Muscle layer of duodenum (tissue), 2 donors: ENCODE data around the gene MRPS10.

Experiments
- H3K27ac ChIP-seq: one replicate; pipeline ENCODE4 v1.7.0; 2013; ENCODE audit warnings: mild to moderate bottlenecking, low read length
- H3K27me3 ChIP-seq: one replicate; pipeline ENCODE4 v1.7.0; 2013; ENCODE audit warnings: low read depth, mild to moderate bottlenecking, control low read depth, low read length
- H3K36me3 ChIP-seq, 2 donors: one replicate each; pipeline ENCODE4 v1.7.0; 2013; ENCODE audit warnings: low read length in 2 of 2, control low read depth in 1 of 2, mild to moderate bottlenecking in 1 of 2; ENCODE audit not compliant: insufficient read depth in 2 of 2, control insufficient read depth in 1 of 2
- H3K4me1 ChIP-seq, 2 donors: one replicate each; pipeline ENCODE4 v1.7.0; 2013; ENCODE audit warnings: low read length in 2 of 2, mild to moderate bottlenecking in 2 of 2, control low read depth in 1 of 2, moderate library complexity in 1 of 2; ENCODE audit not compliant: insufficient read depth in 2 of 2, control insufficient read depth in 1 of 2
- H3K4me3 ChIP-seq, 2 donors: one replicate each; pipeline ENCODE4 v1.7.0; 2013; ENCODE audit warnings: low read length in 2 of 2, low read depth in 1 of 2, mild to moderate bottlenecking in 1 of 2
- H3K9me3 ChIP-seq, 2 donors: one replicate each; pipeline ENCODE4 v1.7.0; 2013; ENCODE audit warnings: low read length in 2 of 2, control low read depth in 1 of 2, mild to moderate bottlenecking in 1 of 2; ENCODE audit not compliant: control insufficient read depth in 1 of 2
- donor health status: healthy.

MRPS10 gene

GRCh38 chr6:42217519-42218367, at the start of gene MRPS10:
Gene MRPS10, minus strand, starts transcription at chr6:42217861. Its CDS starts 12 bp downstream, at chr6:42217849.
- H3K27ac ChIP-seq, result peak within 1 kb of the TSS; percentile 92
- no peaks in the 10 kb centered on the region for H3K9me3 ChIP-seq
- H3K4me1 ChIP-seq, result peaks cover 4 to 28% of the 10 kb centered on the region in 2 donors
- H3K4me3 ChIP-seq, result peak within 1 kb of the TSS; percentile 94 to 96
- peaks cover 7 to 8% of the 10 kb centered on the region in 2 donors for H3K36me3 ChIP-seq
- H3K27me3 ChIP-seq, result no peaks in the 10 kb centered on the region

DNA sequence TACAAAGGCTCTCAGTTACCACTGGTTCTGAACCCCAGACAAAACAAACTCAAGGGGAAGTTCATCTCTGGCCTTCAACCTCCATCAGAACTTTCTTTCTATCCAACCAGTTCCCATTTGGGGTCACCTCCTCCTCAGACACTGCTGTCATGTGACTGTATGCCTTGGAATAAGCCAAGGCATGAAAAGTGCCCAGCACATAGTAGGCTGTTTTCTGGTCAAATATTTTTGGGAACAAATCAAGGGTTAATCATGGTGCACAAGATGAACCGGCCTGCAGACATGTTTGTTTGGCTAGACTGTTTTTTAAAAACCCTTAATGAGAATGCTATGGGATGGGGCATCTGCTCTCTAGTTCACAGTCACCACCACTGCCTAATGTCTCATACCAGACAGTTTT, 48.9 kb upstream of the MRPS10 start:
- no peaks in the 10 kb centered on the region for H3K9me3 ChIP-seq
- H3K4me3 ChIP-seq, result no peak overlapping the region
- no peak overlapping the region for H3K27ac ChIP-seq
- peaks cover 8 to 25% of the 10 kb centered on the region in 2 donors for H3K36me3 ChIP-seq
- H3K4me1 ChIP-seq, result peaks cover 2 to 9% of the 10 kb centered on the region in 2 donors
- no peaks in the 10 kb centered on the region for H3K27me3 ChIP-seq

- Histone ChIP-seq H3K27me3 (no peaks in the 10 kb centered on the region), H3K9me3 (no peaks in the 10 kb centered on the region), H3K4me1 (peaks cover 7 to 9% of the 10 kb centered on the region in 2 donors)
These were observed 47.3 kb upstream of the MRPS10 start for GRCh38 chr6:42264852-42265390.

DNA sequence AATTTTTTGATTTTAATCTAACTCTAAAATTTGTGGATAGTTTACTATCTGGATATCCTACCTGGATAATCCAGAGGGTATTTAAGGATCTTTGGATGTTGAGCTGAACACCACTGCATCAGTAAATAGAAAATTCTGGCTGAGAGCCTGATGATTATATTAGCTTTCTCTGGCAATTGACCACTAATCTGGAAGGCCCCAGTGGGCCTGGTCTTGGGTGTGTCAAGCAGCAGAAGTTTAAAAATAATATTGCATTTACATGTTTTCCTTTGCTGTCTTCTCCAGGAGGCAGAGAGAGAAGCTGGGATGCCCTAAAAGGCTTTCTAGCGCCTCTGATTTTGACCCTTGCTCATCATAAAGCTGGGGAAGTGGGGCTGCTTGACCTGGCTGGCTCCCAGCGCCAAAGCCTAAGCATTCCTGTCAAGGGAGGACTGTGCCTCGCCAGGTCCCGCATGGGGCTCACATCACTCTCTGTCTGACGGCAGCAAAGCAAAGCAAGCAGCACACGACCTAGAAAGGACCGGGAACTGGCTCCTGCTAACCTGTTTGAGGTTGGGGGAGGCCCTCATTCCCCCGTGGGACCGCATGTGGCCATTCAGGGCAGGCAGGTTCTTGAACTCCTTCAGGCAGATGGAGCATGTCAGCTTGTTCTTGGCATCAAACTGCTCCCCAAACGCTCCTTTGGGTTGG, 46.6 kb upstream of the MRPS10 start:
- H3K36me3 ChIP-seq, result peaks cover 7 to 25% of the 10 kb centered on the region in 2 donors
- H3K27ac ChIP-seq, result no peak overlapping the region
- no peaks in the 10 kb centered on the region for H3K27me3 ChIP-seq
- no peak overlapping the region for H3K4me3 ChIP-seq
- H3K4me1 ChIP-seq, result peaks cover 7 to 9% of the 10 kb centered on the region in 2 donors
- no peaks in the 10 kb centered on the region for H3K9me3 ChIP-seq

More at GRCh38 chr6:42264852-42265390, 47.3 kb upstream of the MRPS10 start:
- peaks cover 8 to 25% of the 10 kb centered on the region in 2 donors for H3K36me3 ChIP-seq
- no peak overlapping the region for H3K27ac ChIP-seq
- H3K4me3 ChIP-seq, result no peak overlapping the region

DNA sequence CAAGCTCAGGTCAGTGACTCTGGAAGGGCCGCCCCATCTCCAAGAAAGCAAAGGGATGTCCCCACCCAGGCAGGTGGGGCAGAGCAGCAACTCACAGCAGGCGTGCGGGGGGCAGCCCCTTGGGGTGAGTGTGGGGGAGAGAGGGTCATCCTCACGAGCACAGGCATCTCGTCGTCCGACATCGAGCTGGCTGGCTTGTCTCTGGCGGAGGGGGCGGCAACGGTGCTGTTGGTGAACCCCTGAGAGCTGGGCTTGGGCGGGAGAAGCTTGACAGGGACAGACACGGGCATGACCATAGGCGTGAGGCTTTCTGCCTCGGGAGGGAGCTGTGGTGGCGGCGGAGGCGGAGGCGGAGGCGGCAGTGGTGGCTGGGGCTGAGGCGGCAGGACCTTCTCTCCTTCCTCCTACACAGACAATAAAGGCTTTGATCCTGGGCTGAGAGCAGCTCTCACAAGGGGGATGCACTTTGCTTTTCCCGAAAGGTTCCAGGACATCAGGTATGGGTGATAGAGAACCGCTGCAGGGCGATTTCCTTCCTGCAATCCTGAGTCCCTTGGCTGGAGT, 45.6 kb upstream of the MRPS10 start:
- Histone ChIP-seq H3K4me3 (no peak overlapping the region), H3K27ac (no peak overlapping the region), H3K4me1 (peaks cover 7 to 9% of the 10 kb centered on the region in 2 donors), H3K27me3 (no peaks in the 10 kb centered on the region), H3K36me3 (peaks cover under 1 to 21% of the 10 kb centered on the region in 2 donors), H3K9me3 (no peaks in the 10 kb centered on the region)

GRCh38 chr6:42260972-42261371, 43.3 kb upstream of the MRPS10 start:
- H3K4me1 ChIP-seq, result peaks cover 7 to 9% of the 10 kb centered on the region in 2 donors
- peaks cover 0 to 32% of the 10 kb centered on the region in 2 donors for H3K36me3 ChIP-seq
- H3K9me3 ChIP-seq, result no peaks in the 10 kb centered on the region
- no peak overlapping the region for H3K4me3 ChIP-seq
- H3K27ac ChIP-seq, result no peak overlapping the region
- H3K27me3 ChIP-seq, result no peaks in the 10 kb centered on the region

DNA sequence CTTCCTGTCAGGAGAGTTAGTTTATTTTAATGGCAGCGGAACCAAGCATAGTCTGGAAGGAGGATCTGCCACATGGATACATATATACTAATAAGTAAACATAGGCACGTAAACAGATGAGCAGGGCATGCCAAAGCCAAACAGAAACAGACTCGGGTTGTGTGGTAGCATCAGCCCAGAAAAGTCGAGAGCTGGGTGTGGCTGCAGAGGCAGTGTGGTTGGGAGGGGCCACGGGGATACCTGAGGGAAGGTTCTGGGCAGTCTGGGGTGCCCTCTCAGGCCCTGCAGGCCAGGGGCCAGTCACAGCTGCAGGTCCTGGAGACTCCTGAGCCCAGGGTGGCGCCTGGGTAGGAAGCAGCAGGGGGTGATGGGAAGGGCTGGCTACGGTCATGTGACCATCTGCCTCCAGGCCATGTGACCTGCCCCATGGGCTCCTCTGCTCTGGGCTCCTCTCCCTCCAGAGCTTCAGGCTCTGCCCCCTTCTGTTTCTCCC, 42.8 kb upstream of the MRPS10 start:
- H3K27me3 ChIP-seq, result no peaks in the 10 kb centered on the region
- H3K4me3 ChIP-seq, result no peak overlapping the region
- no peak overlapping the region for H3K27ac ChIP-seq

DNA sequence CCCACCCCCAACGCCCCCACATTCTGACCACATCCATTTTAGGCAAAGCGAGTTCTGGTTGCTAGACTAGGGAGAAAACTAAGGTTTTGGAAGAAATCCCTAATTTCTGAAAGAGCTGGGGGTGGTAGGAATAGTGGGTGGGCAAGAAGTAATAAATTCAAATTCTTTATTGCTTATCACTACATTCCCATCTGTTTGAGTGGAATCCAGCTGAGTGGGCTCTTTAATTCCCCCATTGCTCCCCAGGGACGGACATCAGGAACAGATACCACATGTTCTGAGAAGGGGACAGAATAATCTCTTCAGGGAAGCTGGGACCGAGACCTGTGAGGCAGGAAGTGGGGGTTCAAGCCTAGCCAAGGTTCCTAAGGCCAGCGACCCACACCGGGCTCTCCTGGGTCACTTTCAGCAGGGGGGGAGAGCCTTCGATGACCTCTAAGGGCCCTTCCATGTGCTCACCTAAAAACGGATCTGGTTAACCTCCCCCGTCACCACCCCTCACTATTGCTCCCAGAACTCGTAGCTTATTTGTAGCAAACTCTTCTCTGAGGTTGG, 42.3 kb upstream of the MRPS10 start:
- H3K36me3 ChIP-seq, result peaks cover 3 to 39% of the 10 kb centered on the region in 2 donors
- H3K27me3 ChIP-seq, result no peaks in the 10 kb centered on the region
- no peaks in the 10 kb centered on the region for H3K9me3 ChIP-seq

More for the DNA sequence above, 42.8 kb upstream of the MRPS10 start:
- H3K4me1 ChIP-seq, result peaks cover 7 to 9% of the 10 kb centered on the region in 2 donors
- H3K36me3 ChIP-seq, result peaks cover 0 to 34% of the 10 kb centered on the region in 2 donors
- no peaks in the 10 kb centered on the region for H3K9me3 ChIP-seq

GRCh38 chr6:42259286-42259685, 41.6 kb upstream of the MRPS10 start:
- H3K36me3 ChIP-seq, result peaks cover 10 to 40% of the 10 kb centered on the region in 2 donors
- H3K9me3 ChIP-seq, result no peaks in the 10 kb centered on the region
- H3K27ac ChIP-seq, result no peak overlapping the region
- H3K4me3 ChIP-seq, result no peak overlapping the region
- no peaks in the 10 kb centered on the region for H3K27me3 ChIP-seq
- H3K4me1 ChIP-seq, result peaks cover 5 to 7% of the 10 kb centered on the region in 2 donors

More for the DNA sequence above, 42.3 kb upstream of the MRPS10 start:
- Histone ChIP-seq H3K27ac (no peak overlapping the region), H3K4me3 (no peak overlapping the region), H3K4me1 (peaks cover 7 to 9% of the 10 kb centered on the region in 2 donors)

DNA sequence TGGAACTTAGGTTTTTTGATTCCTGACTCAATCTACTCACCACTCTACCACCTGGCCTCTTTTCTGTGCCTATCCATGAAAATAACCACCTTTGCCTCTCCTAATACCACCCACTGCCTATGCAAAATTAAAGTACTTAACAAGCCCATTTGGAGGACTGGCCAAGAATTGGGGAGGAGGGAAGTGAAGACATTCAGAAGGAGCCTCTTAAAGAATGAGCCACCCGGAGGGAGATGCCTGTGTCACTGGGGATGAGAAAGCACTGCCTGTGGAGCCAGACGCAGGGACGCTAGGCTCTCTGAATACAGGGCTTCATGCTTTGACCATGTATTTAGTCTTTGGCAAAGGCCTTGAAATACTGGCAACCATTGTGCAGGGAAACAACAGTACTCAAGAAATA, 40.0 kb upstream of the MRPS10 start:
- Histone ChIP-seq H3K4me3 (no peak overlapping the region), H3K4me1 (peaks cover under 1 to 7% of the 10 kb centered on the region in 2 donors), H3K36me3 (peaks cover 21 to 49% of the 10 kb centered on the region in 2 donors), H3K27me3 (no peaks in the 10 kb centered on the region), H3K9me3 (no peaks in the 10 kb centered on the region), H3K27ac (no peak overlapping the region)
